Epithelial cell of prostate (primary cell): ENCODE results near the gene HMCN2.
"Not testable (repeated sequence)": the region's sequence is repeated elsewhere in the genome, so short reads cannot be mapped to it uniquely, and the experiment has no call there.

Experiments used
- DNase-seq: peaks from one replicate; pipeline ENCODE4 v3.0.0-alpha.2; 2011; ENCODE audit warnings: low read depth, low spot score
- H3K27ac ChIP-seq: fragments of 450-650 bp; 2 replicates; pipeline ENCODE4 v1.5.1; 2017; ENCODE audit warnings: mild to moderate bottlenecking

HMCN2 gene

DNA sequence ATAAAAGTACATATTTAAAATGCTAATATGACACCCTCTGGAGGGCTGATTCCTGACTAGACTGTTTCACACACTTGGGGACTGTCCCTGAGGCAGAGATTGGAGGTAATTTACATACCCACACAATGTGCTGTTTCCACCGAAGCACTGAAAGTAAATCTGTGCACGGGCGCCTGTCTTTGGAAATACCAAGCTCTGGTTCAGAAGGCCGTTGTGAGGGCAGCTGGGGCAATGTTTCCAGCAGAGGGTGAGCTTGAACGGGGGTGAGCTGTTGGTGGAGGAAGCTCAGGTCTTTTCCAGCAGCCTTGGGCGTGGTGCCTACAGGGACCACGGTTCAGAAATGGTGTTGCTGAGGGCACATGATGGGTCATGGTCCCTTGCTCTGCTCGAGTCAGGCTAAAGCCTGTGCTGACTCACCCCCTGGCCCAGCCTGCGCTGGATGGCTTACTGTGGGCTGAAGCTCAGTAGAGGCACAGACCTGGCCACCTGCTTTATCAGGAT, 25.8 kb upstream of the HMCN2 start:
- DNase-seq: no peak

DNA sequence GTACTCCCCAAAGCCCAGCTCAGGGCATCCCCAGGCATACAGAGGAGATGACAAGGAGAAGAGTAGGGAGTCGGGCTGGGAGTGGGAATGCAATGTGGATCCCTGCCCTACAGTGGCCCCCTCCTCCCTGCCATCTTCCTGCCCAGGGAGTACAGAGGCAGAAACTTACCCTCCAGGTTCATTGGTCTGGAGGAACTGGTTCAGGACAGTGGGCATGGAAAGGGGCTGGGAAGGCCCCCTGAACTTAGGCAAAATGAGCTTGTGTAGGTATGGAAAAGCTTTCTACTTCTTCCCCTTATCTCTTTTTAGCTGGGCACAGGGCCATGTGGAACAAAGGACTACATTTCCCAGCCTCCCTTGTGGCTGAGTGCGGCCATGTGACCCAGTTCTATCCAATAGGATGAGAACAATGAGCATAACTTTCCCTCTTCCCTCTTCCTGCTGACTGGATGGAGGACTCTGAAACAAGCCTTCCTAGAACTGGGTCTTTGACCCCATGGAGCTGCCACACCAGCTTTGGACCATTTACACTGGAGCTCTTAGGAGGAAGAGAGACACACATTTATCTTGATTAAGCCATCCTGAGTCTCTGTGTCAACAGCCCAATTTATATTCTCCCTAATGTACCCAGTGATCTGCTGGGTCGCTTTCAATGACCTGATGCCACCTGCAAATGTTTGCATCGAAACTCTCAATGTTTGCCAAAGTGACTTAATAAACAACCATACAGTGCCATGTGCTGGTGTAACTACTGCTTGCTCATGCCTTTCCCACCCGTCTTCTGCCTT, 25.0 kb upstream of the HMCN2 start:
- H3K27ac ChIP-seq: no peak overlapping the region
- DNase-seq: no peak

More for the DNA sequence above, 25.8 kb upstream of the HMCN2 start:
- H3K27ac ChIP-seq: no peak overlapping the region

DNA sequence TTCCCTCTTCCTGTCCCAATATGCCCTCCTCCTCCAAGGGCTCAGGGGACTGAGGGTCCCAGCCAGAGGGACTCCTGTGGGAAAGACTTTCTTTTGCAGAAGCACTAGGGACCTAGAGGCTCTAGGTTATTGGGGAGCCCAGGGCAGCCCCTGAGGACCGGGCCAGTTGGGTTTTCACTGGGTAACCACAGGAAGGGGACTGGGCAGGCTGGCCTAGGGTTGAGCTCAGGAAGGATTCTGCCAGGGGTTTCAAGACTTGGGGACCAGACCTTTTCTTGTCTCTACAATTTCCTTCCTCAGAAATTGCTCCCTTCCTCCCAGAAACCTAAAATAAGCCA, 24.4 kb upstream of the HMCN2 start:
- DNase-seq: no peak
- no peak overlapping the region for H3K27ac ChIP-seq

DNA sequence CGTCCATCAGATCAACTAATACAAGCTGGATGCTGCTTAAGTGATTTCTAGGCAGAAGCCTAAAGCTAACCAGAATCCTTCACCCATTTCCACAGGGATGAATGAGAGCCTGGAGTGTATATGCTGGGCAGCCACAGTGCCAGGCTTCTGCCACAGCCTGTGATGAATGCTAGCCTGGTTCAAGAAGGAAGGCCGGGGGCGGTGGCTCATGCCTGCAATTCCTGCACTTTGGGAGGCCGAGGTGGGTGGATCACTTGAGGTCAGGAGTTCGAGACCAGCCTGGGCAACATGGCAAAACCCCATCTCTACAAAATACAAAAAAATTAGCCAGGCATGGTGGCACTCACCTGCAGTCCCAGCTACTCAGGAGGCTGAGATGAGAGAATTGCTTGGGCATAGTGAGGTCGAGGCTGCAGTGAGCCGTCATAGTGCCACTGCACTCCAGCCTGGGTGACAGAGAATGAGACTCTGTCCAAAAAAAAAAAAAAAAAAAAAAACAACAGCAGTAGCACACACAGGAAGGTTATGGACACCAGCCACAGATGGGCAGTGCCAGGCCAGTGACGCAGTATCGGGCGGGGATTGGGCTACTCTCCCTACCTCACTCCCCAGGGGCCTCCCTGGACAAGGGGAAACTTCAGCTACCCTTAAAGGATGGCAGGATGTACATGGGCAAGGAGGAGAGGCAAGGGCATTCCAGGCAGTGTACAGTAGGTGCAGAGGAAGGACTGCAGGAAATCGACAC, 23.1 kb upstream of the HMCN2 start:
- no peak overlapping the region for H3K27ac ChIP-seq
- no peak for DNase-seq

DNA sequence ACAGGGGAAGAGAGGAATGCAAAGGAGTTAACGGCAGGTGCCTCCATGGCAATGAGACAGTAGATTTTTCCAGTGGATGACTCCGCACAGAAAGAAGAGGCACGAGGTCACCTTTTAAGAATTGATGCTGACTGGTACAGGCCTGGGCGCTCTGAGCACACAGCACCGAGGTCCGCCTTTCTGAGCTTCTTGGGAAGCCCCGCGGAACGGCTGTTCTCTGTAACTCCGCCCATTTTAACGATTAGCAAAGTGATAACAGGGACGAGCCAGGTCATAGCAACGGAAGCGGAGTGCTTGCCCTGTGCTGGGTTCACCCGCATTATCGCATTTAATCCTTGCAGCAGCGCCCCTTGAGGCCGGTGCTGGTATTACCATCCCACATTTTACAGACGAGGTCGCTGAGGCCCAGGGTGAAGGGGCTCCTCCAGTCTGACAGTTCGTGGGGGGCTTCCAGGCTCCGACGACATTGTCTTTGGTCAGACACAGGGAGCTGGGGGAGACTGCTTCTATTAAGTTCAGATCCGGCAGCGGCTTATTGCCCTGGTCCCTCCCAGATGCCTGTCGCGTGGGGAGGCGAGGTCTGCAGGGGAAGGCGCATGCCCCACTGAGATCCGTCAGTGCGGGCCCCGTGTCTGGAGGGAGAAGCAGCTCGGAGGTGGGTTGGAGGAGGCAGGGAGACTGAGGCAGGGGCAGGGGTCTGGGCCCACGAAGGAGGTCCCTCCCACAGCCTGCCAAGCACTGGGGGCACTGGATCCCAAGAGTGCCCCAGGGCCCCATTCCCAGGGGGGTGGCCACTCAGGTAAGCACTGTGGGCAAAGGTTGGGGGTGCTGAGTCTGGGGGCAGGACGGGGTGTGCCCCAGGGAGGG, 22.3 kb upstream of the HMCN2 start:
- DNase-seq: no peak
- no peak overlapping the region for H3K27ac ChIP-seq

DNA sequence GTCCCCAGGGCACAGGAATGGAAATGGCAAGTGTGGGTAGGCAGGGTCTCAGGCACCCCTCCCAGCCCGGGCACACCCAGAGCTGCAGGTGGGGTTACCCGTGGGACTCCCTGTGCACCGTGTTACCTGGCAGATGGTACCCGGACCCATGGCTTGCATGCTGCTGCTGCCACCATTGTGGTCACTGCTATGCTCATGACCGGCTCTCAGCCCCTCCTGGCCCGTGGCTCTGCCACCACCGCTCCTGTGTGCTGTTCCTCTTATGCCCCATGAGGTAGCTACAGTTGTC, 21.7 kb upstream of the HMCN2 start:
- no peak overlapping the region for H3K27ac ChIP-seq
- DNase-seq: no peak

DNA sequence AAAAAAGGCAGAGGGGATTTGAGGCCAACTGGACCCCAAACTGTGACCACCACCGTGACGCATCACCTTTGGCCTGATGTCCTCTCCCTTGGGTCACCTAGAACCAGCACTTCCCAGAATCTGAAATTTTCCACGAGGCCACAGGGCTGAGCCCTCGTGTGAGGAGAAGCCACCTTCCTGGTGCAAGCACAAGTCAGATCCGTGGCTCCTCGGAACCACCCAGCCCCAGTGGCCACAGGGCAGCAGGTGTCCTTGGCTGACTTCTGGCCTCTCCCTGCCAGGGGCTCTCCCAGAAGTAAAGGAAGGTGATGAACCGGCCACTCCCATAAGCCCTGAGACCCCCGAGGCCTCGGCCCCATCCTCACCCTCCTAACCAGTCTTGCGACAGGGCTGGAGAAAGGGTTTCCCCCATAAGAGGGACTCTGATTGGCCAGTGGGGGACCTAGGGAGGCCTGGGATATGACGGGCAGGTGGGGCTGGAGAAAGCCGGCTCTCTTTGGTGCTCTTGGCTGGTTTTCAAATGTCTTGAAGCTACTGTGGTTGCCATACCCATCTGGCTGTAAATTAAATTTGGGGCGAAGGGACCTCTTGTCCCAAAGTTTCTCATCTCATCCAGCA, 20.9 kb upstream of the HMCN2 start:
- no peak overlapping the region for H3K27ac ChIP-seq
- DNase-seq: no peak

DNA sequence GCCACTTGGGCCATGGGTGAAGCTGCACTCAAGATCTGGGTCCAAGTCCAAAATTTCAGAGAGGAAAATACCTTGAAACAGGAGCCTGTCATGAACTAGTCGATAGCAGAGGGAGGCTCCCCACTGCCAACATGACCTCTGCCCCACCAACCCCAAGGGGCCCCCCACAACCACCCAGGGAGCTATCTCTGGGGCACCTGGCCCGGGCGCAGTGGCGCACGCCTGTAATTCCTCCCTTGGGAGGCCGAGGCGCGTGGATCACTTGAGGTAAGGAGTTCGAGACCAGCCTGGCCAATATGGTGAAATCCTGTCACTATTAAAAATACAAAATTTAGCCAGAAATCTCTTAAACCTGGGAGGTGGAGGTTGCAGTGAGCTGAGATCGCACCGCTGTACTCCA, 20.1 kb upstream of the HMCN2 start:
- DNase-seq: no peak
- no peak overlapping the region for H3K27ac ChIP-seq

DNA sequence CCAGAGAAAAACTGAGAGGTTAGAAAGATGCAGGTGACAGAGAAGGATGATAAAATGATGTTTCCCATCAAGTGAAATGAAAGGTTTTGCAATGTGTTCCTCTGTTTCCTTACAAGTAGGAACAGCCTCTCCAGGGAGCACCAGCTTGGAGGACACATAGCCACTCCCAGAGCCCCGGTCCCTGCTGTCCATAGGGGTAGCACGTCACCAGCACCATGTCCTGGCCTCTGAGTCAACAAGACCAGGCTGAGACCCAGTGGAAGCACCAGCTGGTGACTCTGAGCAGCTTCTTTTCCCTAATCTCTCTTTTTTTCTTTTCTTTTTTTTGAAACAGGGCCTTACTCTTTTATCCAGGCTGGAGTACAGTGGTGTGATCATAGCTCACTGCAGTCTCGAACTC, 19.4 kb upstream of the HMCN2 start:
- no peak for DNase-seq
- H3K27ac ChIP-seq: no peak overlapping the region

DNA sequence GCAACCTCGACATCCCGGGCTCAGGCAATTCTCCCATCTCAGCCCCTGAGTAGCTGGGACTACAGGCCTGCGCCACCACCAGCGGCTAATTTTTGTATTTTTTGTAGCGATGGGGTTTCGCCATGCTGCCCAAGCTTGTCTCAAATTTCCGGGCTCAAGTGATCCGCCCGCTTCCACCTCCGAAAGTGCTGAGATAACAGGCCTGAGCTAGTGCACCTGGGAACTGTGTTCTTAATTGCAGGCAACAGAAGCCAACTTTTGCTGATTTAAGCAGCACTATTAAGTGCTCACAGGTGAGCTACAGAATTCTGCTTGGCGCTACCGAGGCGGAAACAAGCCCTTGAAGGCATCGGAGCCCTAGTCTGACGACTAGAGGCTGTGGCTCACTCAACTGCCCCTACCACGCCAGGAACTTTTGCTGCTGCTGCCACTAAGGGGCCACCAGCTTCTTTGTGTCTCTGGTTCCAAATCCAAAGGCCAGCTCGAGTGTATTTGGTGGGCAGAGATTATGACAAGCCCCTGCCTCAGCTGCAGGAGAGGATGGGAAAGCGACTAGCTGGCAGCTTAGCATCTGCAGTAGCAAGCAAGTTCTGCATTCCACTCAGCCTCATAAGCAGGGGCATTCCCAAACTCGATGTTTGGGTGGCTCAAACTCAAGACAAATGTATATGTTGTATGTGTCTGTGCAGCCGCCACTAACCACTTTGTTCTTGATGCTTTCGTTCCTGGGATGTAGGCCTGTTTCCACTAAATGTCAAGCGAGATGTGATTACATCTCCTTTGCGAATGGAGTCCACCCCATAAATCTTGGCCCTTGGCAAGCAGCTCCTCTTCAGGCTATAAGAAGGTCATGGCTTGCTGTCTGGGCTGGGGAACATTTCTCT, 10.6 kb upstream of the HMCN2 start:
- no peak overlapping the region for H3K27ac ChIP-seq
- DNase-seq: no peak

DNA sequence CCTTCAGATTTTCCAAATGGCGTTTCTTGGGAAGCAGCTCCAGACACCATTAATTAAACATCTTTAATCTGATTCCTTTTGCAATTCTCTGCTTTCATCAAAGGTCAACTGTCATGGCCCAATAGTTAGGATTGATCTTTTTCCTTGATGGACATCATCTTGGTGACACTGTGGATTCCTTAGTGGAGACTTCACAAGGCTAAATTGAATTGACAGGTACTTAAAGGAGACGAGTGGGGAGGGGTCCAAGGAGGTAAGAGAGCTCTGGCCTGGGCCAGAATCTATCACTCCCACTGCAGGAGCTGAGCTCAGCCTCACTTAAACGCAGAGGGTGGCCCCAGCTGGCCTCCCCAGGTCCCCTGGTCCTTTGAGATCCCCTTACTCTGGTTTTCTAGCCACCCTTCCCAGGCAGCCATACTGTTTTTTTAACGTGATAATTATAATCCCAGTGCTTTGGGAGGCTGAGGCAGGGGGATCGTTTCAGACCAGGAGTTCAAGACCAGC, 9.9 kb upstream of the HMCN2 start:
- DNase-seq: no peak
- no peak overlapping the region for H3K27ac ChIP-seq

DNA sequence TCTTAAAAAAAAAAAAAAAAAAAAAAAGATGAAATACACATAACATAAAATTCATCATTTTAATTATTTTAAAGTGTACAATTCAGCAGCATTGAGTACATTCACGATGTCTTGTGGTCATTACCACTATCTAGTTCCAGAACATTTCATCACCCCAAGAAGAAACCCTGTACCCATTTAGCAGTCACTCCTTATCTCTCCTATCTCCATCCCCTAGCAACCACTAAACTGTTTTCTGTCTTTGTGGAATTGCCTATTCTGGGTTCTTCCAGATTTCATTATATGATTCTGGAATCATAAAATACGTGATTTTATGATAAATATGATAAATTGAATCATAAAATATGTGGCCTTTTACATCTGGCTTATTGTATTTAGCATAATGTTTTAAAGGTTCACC, 8.9 kb upstream of the HMCN2 start:
- no peak for DNase-seq
- no peak overlapping the region for H3K27ac ChIP-seq

DNA sequence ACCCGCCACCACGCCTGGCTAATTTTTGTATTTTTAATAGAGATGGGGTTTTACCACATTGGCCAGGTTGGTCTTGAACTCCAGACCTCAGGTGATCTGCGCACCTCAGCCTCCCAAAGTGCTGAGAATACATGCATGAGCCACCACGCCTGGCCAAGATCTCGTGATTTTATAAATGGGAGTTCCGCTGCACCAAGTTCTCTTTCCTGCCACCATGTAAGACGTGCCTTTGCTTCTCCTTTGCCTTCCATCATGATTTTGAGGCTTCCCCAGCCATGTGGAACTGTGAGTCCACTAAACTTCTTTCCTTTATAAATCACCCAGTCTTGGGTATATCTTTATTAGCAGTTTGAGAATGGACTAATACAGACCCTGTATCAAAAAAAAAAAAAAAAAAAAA, 7.4 kb upstream of the HMCN2 start:
- H3K27ac ChIP-seq, DNase-seq: not testable (repeated sequence)

DNA sequence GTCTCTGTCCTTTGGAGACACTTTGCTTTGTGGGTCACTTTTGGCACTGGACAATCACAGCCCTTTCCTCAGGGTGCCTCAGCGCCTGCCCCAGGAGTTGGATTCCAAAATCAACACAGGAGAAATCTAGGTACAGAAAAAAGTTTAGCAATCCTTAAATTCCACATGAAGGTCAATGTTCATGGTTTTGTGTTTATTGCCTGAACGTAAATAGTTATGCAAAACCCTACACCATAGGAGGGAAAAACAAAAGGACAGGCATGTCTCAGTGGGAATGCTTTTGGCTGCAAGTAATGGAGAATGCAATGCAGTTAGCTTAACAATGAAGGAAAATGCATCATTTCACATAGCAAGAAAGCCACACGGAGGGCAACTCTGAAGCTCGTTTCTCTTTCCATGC, 6.5 kb upstream of the HMCN2 start:
- no peak for DNase-seq

DNA sequence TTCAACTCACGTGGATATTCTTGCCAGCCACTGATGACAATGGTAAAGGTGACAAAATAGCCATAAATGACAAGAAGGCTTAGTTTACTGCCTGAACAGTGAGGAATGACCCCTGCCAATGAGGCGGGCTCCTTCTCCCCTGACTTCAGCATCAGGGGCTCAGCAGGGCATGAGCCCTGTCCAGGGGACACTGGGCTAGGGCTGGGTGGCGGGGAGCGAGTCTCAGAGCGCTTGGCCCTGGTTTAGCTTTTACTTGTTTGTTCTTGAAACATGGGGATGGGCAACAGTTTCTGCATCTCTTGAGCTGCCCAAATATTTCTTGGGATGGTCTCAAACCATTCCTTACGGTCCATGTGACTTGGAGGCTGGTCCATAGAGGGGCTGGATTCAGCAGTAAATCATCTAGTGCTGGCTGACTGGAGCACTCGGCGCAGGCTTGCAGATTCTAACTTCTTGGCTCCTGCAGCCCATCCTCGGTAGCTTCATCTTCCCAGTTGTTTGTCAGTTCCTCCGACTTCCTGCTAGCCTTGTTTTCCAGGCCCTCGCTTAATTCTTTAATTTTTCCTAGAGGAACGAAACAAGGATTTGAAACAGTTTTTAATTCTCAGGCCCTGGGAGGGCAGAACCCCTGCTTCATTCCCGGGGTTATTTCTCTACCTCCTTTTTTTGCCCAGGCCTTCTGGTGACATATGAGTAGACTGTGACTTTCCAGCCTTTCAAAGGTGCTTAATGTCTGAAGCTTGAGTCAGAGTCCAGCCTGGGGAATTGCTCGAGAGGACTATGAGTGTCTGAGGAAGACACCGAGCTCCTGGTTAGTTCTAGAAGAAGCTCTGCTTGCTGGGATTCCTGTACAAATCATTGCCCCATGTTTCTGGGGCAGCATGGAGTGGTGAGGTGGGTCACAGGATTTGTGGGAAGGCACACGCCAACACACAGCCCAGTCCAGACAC, 4.5 kb upstream of the HMCN2 start:
- DNase-seq: no peak
- H3K27ac ChIP-seq: no peak overlapping the region

More for the DNA sequence above, 6.5 kb upstream of the HMCN2 start:
- no peak overlapping the region for H3K27ac ChIP-seq

DNA sequence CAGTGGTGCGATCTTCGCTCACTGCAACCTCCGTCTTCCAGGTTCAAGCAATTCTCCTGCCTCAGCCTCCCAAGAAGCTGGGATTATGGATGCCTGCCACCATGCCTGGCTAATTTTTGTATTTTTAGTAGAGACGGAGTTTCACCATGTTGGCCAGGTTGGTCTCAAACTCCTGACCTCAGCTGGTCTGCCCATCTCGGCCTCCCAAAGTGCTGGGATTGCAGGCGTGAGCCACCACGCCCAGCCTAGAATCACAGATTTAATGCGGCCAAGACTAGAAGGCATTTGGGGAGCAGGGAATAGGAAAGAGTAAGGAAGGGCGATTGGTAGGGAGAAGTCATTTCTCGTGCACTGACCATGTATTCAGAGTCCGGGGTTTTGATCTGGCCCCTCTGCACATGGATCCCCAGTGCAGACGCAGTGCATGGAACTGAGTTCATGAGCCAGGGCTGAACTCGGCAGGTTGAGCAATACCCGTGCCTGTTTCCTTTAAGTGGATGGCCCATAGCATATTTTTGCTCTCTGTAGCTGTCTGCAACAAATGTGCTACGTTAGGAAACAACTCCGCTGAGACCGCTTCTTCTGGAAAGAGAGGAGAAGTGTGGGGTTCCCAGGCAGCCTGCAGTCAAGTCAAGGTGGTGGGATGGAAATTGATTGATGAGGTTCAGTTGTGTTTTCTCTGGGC, 3.4 kb upstream of the HMCN2 start:
- H3K27ac ChIP-seq: no peak overlapping the region
- DNase-seq: no peak

DNA sequence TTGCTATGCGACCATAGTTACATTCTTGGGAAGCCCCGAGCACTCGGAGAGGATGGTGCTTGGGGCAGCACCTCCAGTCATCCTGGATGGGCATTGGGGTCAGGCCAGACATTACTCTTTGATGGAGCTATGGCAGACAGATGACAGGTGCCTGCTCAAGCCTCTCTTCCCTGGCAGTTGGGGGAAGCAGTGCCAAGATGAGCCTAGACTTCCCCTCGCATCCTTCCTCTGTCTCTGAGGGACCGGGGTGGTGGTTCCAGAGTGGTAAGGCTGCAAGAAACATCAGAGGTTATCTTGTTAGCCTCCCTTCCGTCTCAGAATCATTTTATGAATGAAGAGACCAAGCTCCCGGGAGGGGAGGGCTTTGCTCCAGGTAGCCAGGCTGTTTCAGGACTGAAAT, 2.8 kb upstream of the HMCN2 start:
- DNase-seq: no peak
- no peak overlapping the region for H3K27ac ChIP-seq
